ENCODE results near the gene FITM2.

FITM2 gene

GRCh38 chr20:44334709-44335108, 23.7 kb upstream of the FITM2 start:
- Histone ChIP-seq H3K4me3 (ENCODE audit: low read depth, low read length) (no peak overlapping the region), H3K27ac (ENCODE audit: extremely low read depth, low read depth, low read length) (no peak overlapping the region), H3K36me3 (ENCODE audit: control insufficient read depth in 2 of 2, insufficient read depth in 1 of 2, low read length in 2 of 2) (no peaks in the 10 kb centered on the region), H3K9me3 (ENCODE audit: control insufficient read depth, insufficient read depth, low read depth, low read length) (no peaks in the 10 kb centered on the region), H3K4me1 (ENCODE audit: control insufficient read depth, insufficient read depth, low read length) (no peaks in the 10 kb centered on the region)
- TF ChIP-seq ZNF529 (tag by site-specific recombination; IDR thresholded peaks at IDR 0.05; ENCODE audit: insufficient replicate concordance), result no peak
- TF ChIP-seq, protein P1, sequence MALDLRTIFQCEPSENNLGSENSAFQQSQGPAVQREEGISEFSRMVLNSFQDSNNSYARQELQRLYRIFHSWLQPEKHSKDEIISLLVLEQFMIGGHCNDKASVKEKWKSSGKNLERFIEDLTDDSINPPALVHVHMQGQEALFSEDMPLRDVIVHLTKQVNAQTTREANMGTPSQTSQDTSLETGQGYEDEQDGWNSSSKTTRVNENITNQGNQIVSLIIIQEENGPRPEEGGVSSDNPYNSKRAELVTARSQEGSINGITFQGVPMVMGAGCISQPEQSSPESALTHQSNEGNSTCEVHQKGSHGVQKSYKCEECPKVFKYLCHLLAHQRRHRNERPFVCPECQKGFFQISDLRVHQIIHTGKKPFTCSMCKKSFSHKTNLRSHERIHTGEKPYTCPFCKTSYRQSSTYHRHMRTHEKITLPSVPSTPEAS (tag by site-specific recombination; IDR thresholded peaks at IDR 0.05), result 0 out of 2 replicates have a peak, but pooled peaks have one; percentile 27
- ChIA-PET CTCF (interaction anchor here (0.6 to 0.7 kb wide), 2 partner anchors 66 to 593 kb away, joined by 3 read pairs; no protein-coding TSS in a partner anchor), POLR2A (no interaction called here)

DNA sequence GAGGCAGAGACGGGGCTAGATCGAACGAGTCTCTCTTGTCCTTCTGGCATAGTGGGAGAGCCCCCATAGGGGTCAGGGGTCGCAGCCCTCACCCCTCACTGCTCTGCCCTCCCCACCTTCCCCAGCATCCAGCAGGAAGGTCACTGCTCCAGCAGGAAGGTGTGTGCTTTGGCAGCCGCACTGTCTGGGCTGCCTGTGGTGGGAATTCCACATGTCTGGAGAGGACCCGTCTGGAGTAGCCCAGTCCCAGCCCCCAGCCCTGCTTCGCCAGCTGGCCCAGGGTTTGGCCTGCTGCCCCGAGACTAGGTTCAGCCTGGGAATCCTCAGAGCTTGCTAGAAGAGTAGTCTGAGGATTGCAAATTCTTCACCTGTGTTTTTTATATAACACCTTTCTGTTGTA, 23.3 kb upstream of the FITM2 start:
- H3K36me3 ChIP-seq (ENCODE audit: control insufficient read depth in 2 of 2, insufficient read depth in 1 of 2, low read length in 2 of 2), result no peaks in the 10 kb centered on the region
- ChIA-PET POLR2A (no interaction called here), CTCF (interaction anchor here (0.6 to 0.7 kb wide), 2 partner anchors 66 to 592 kb away, joined by 3 read pairs; no protein-coding TSS in a partner anchor)
- H3K9me3 ChIP-seq (ENCODE audit: control insufficient read depth, insufficient read depth, low read depth, low read length), result no peaks in the 10 kb centered on the region
- no peaks in the 10 kb centered on the region for H3K4me1 ChIP-seq (ENCODE audit: control insufficient read depth, insufficient read depth, low read length)
- H3K4me3 ChIP-seq (ENCODE audit: low read depth, low read length), result no peak overlapping the region
- TF ChIP-seq ZNF433 (tag by site-specific recombination; IDR thresholded peaks at IDR 0.05; ENCODE audit: low read depth) (no peak), KLF9 (tag by site-specific recombination; IDR thresholded peaks at IDR 0.05; ENCODE audit: low read depth) (no peak), ZNF623 (tag by site-specific recombination; IDR thresholded peaks at IDR 0.05) (no peak), ZNF114 (tag by site-specific recombination; IDR thresholded peaks at IDR 0.05) (no peak), ZNF2 (tag by site-specific recombination; IDR thresholded peaks at IDR 0.05) (no peak), ZSCAN16 (tag by site-specific recombination; IDR thresholded peaks at IDR 0.05) (no peak)
- TF ChIP-seq, protein P2, sequence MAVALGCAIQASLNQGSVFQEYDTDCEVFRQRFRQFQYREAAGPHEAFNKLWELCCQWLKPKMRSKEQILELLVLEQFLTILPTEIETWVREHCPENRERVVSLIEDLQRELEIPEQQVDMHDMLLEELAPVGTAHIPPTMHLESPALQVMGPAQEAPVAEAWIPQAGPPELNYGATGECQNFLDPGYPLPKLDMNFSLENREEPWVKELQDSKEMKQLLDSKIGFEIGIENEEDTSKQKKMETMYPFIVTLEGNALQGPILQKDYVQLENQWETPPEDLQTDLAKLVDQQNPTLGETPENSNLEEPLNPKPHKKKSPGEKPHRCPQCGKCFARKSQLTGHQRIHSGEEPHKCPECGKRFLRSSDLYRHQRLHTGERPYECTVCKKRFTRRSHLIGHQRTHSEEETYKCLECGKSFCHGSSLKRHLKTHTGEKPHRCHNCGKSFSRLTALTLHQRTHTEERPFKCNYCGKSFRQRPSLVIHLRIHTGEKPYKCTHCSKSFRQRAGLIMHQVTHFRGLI (tag by site-specific recombination; IDR thresholded peaks at IDR 0.05), result no peak
- H3K27ac ChIP-seq (ENCODE audit: extremely low read depth, low read depth, low read length), result no peak overlapping the region

GRCh38 chr20:44331201-44331600, 20.2 kb upstream of the FITM2 start:
- Histone ChIP-seq H3K9me3 (ENCODE audit: control insufficient read depth, insufficient read depth, low read depth, low read length) (no peaks in the 10 kb centered on the region), H3K4me3 (ENCODE audit: low read depth, low read length) (no peak overlapping the region), H3K36me3 (ENCODE audit: control insufficient read depth in 2 of 2, insufficient read depth in 1 of 2, low read length in 2 of 2) (no peaks in the 10 kb centered on the region), H3K27ac (ENCODE audit: extremely low read depth, low read depth, low read length) (no peak overlapping the region), H3K4me1 (ENCODE audit: control insufficient read depth, insufficient read depth, low read length) (no peaks in the 10 kb centered on the region)
- TF ChIP-seq ZNF529 (tag by site-specific recombination; IDR thresholded peaks at IDR 0.05; ENCODE audit: insufficient replicate concordance), result no peak
- CTCF ChIA-PET, result interaction anchor here (1.4 to 1.5 kb wide), 2 partner anchors 55 to 116 kb away, joined by 3 to 6 read pairs; no protein-coding TSS in a partner anchor
- POLR2A ChIA-PET, result no interaction called here

DNA sequence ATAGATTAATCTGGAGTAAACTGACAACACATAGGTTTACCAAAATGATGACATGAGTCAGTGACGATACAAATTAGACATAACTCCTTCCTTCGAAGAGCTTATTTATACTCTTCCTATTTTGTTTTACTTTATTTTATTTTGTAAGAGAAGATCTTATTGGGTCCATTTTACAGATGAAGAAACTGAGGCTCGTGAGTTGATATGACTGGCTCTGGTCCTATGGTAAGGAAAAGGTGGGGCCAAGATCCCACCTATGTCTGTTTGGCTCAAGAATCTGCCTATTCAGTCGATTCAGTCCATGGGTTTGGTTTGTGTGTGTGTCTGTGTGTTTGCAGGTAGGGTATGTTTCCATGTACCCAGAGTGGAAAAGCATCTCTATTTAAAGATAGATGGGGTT, 17.4 kb upstream of the FITM2 start:
- Histone ChIP-seq H3K36me3 (ENCODE audit: control insufficient read depth in 2 of 2, insufficient read depth in 1 of 2, low read length in 2 of 2) (no peaks in the 10 kb centered on the region), H3K4me3 (ENCODE audit: low read depth, low read length) (no peak overlapping the region), H3K9me3 (ENCODE audit: control insufficient read depth, insufficient read depth, low read depth, low read length) (no peaks in the 10 kb centered on the region), H3K27ac (ENCODE audit: extremely low read depth, low read depth, low read length) (no peak overlapping the region), H3K4me1 (ENCODE audit: control insufficient read depth, insufficient read depth, low read length) (no peaks in the 10 kb centered on the region)
- ChIA-PET CTCF (interaction anchor here (1.3 kb wide), 1 partner anchor 17 kb away, joined by 8 read pairs; the partner anchor contains the start of gene FITM2), POLR2A (no interaction called here)
- TF ChIP-seq, protein P3, sequence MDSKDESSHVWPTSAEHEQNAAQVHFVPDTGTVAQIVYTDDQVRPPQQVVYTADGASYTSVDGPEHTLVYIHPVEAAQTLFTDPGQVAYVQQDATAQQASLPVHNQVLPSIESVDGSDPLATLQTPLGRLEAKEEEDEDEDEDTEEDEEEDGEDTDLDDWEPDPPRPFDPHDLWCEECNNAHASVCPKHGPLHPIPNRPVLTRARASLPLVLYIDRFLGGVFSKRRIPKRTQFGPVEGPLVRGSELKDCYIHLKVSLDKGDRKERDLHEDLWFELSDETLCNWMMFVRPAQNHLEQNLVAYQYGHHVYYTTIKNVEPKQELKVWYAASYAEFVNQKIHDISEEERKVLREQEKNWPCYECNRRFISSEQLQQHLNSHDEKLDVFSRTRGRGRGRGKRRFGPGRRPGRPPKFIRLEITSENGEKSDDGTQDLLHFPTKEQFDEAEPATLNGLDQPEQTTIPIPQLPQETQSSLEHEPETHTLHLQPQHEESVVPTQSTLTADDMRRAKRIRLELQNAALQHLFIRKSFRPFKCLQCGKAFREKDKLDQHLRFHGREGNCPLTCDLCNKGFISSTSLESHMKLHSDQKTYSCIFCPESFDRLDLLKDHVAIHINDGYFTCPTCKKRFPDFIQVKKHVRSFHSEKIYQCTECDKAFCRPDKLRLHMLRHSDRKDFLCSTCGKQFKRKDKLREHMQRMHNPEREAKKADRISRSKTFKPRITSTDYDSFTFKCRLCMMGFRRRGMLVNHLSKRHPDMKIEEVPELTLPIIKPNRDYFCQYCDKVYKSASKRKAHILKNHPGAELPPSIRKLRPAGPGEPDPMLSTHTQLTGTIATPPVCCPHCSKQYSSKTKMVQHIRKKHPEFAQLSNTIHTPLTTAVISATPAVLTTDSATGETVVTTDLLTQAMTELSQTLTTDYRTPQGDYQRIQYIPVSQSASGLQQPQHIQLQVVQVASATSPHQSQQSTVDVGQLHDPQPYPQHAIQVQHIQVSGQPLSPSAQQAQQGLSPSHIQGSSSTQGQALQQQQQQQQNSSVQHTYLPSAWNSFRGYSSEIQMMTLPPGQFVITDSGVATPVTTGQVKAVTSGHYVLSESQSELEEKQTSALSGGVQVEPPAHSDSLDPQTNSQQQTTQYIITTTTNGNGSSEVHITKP (tag by site-specific recombination; IDR thresholded peaks at IDR 0.05), result no peak
- TF ChIP-seq YY1 (tag by site-specific recombination; IDR thresholded peaks at IDR 0.05) (no peak), ZNF654 (tag by site-specific recombination; IDR thresholded peaks at IDR 0.05; ENCODE audit: low read depth) (no peak), WT1 (tag by site-specific recombination; IDR thresholded peaks at IDR 0.05) (no peak), TCF7L2 (IDR thresholded peaks at IDR 0.05; ENCODE audit: borderline replicate concordance, low read depth, low read length) (no peak), ZNF404 (tag by site-specific recombination; IDR thresholded peaks at IDR 0.05) (no peak), YY2 (tag by site-specific recombination; IDR thresholded peaks at IDR 0.05) (no peak), ZNF624 (tag by site-specific recombination; IDR thresholded peaks at IDR 0.05) (no peak), ZNF664 (tag by site-specific recombination; IDR thresholded peaks at IDR 0.05) (no peak), ZBTB44 (tag by site-specific recombination; IDR thresholded peaks at IDR 0.05) (no peak), ZNF266 (tag by site-specific recombination; IDR thresholded peaks at IDR 0.05; ENCODE audit: low read depth) (no peak)
